Activated CD4-positive, alpha-beta T cell treated with anti-CD3 and anti-CD28 coated beads, Interleukin-2, amount 10 ng/mL, durations not matched to agents 7 days and 5 days (primary cell): Measurements from ENCODE around the gene MAGI2. TPM values are rescaled to one million over a fixed set of nuclear protein-coding genes. Genes with fewer than 3 reads are reported as not detected.
"Not testable (repeated sequence)": the region's sequence is repeated elsewhere in the genome, so short reads cannot be mapped to it uniquely, and the experiment has no call there.

Experiments used
- CTCF ChIA-PET: fragments of 350-600 bp; sonication (Branson Sonifier 250); formaldehyde crosslinking; loops from one replicate; lab custom pipeline; 2021; ENCODE audit warnings: antibody characterized with exemption; lab: Charles Lee
- POLR2A ChIA-PET: fragments of 350-600 bp; sonication (Branson Sonifier 250); formaldehyde crosslinking; loops from one replicate; lab custom pipeline; 2021; ENCODE audit warnings: antibody characterized with exemption; lab: Charles Lee
- DNase-seq: peaks from one replicate; pipeline ENCODE4 v3.0.0-alpha.2; 2020
- H3K27ac Mint-ChIP-seq: one replicate; pipeline ENCODE4 v1.8.0; 2021; ENCODE audit warnings: mild to moderate bottlenecking, moderate library complexity, mixed read lengths
- H3K27me3 Mint-ChIP-seq: one replicate; pipeline ENCODE4 v1.8.0; 2021; ENCODE audit warnings: mixed read lengths
- H3K36me3 Mint-ChIP-seq: one replicate; pipeline ENCODE4 v1.8.0; 2021; ENCODE audit warnings: low read depth, mixed read lengths
- H3K4me1 Mint-ChIP-seq: one replicate; pipeline ENCODE4 v1.8.0; 2021; ENCODE audit warnings: mixed read lengths
- H3K4me3 Mint-ChIP-seq: one replicate; pipeline ENCODE4 v1.8.0; 2021; ENCODE audit warnings: mild to moderate bottlenecking, moderate library complexity, mixed read lengths
- H3K9me3 Mint-ChIP-seq: one replicate; pipeline ENCODE4 v1.8.0; 2021; ENCODE audit warnings: mixed read lengths
- total RNA-seq, 2 experiments: library from RNA; stranded (reverse); gene quantifications; one replicate each; pipeline ENCODE4 v1.2.3, GENCODE V29; 2021

Gene MAGI2
- total RNA-seq, 2 experiments from 2014 or later: 0.05 to 0.10 TPM

GRCh38 chr7:78011642-78012041 lies 1441.8 kb downstream of the MAGI2 start:
- Mint-ChIP-seq H3K27ac (no peak overlapping the region), H3K4me1 (no peaks in the 10 kb centered on the region), H3K4me3 (no peak overlapping the region), H3K9me3 (no peaks in the 10 kb centered on the region), H3K27me3 (peaks cover 8% of the 10 kb centered on the region), H3K36me3 (no peaks in the 10 kb centered on the region)
- ChIA-PET POLR2A (no interaction called here), CTCF (interaction anchor here (0.5 kb wide), 1 partner anchor 367 kb away, joined by 5 read pairs; no protein-coding TSS in a partner anchor)
- no peak for DNase-seq

GRCh38 chr7:78007231-78007630 lies 1446.2 kb downstream of the MAGI2 start:
- ChIA-PET POLR2A (no interaction called here), CTCF (no interaction called here)
- H3K9me3 Mint-ChIP-seq: no peaks in the 10 kb centered on the region

GRCh38 chr7:78006063-78006755 lies 1447.3 kb downstream of the MAGI2 start:
- H3K36me3 Mint-ChIP-seq: no peaks in the 10 kb centered on the region
- H3K4me3 Mint-ChIP-seq: no peak overlapping the region
- ChIA-PET CTCF (interaction anchor here (1.5 kb wide), 1 partner anchor 8 kb away, joined by 3 read pairs; no protein-coding TSS in a partner anchor), POLR2A (interaction anchor here (0.7 kb wide), 1 partner anchor 27 kb away, joined by 9 read pairs; no protein-coding TSS in a partner anchor)
- no peaks in the 10 kb centered on the region for H3K27me3 Mint-ChIP-seq
- no peak overlapping the region for H3K27ac Mint-ChIP-seq
- no peaks in the 10 kb centered on the region for H3K9me3 Mint-ChIP-seq
- DNase-seq: no peak
- H3K4me1 Mint-ChIP-seq: no peaks in the 10 kb centered on the region

More at GRCh38 chr7:78007231-78007630, 1446.2 kb downstream of the MAGI2 start:
- Mint-ChIP-seq H3K36me3 (no peaks in the 10 kb centered on the region), H3K27me3 (peaks cover 1% of the 10 kb centered on the region), H3K27ac (no peak overlapping the region), H3K4me3 (no peak overlapping the region), H3K4me1 (no peaks in the 10 kb centered on the region)
- no peak for DNase-seq

- DNase-seq: no peak
- no peaks in the 10 kb centered on the region for H3K4me1 Mint-ChIP-seq
- no peak overlapping the region for H3K4me3 Mint-ChIP-seq
- H3K9me3 Mint-ChIP-seq: peaks cover 2% of the 10 kb centered on the region
- H3K36me3 Mint-ChIP-seq: no peaks in the 10 kb centered on the region
- H3K27me3 Mint-ChIP-seq: no peaks in the 10 kb centered on the region
- ChIA-PET CTCF (interaction anchor here (0.5 to 2.7 kb wide), 4 partner anchors 9 to 305 kb away, joined by 3 to 10 read pairs (median 4); no protein-coding TSS in a partner anchor), POLR2A (no interaction called here)
- no peak overlapping the region for H3K27ac Mint-ChIP-seq
Measured at GRCh38 chr7:78002715-78003114, 1450.8 kb downstream of the MAGI2 start.

GRCh38 chr7:78002021-78002420 lies 1451.4 kb downstream of the MAGI2 start:
- CTCF ChIA-PET: interaction anchor here (0.6 kb wide), 1 partner anchor 304 kb away, joined by 3 read pairs; no protein-coding TSS in a partner anchor
- POLR2A ChIA-PET: no interaction called here
- H3K27me3 Mint-ChIP-seq: no peaks in the 10 kb centered on the region
- no peaks in the 10 kb centered on the region for H3K4me1 Mint-ChIP-seq
- DNase-seq: no peak
- peaks cover 2% of the 10 kb centered on the region for H3K9me3 Mint-ChIP-seq
- no peak overlapping the region for H3K27ac Mint-ChIP-seq
- H3K4me3 Mint-ChIP-seq: no peak overlapping the region
- no peaks in the 10 kb centered on the region for H3K36me3 Mint-ChIP-seq

GRCh38 chr7:77999168-77999567 lies 1454.3 kb downstream of the MAGI2 start:
- H3K4me1 Mint-ChIP-seq, DNase-seq, H3K27me3 Mint-ChIP-seq, H3K4me3 Mint-ChIP-seq, H3K9me3 Mint-ChIP-seq, H3K27ac Mint-ChIP-seq, H3K36me3 Mint-ChIP-seq, POLR2A ChIA-PET, CTCF ChIA-PET: not testable (repeated sequence)

GRCh38 chr7:77995717-77996116 lies 1457.8 kb downstream of the MAGI2 start:
- no peak overlapping the region for H3K4me3 Mint-ChIP-seq
- POLR2A ChIA-PET: no interaction called here
- no peaks in the 10 kb centered on the region for H3K36me3 Mint-ChIP-seq
- H3K4me1 Mint-ChIP-seq: no peaks in the 10 kb centered on the region
- H3K27ac Mint-ChIP-seq: no peak overlapping the region
- peaks cover 2% of the 10 kb centered on the region for H3K9me3 Mint-ChIP-seq
- H3K27me3 Mint-ChIP-seq: no peaks in the 10 kb centered on the region
- DNase-seq: no peak
- CTCF ChIA-PET: no interaction called here

- ChIA-PET CTCF (interaction anchor here (0.6 to 1.2 kb wide), 4 partner anchors 9 to 131 kb away, joined by 3 read pairs; no protein-coding TSS in a partner anchor), POLR2A (no interaction called here)
- H3K27ac Mint-ChIP-seq: no peak overlapping the region
- no peaks in the 10 kb centered on the region for H3K36me3 Mint-ChIP-seq
- H3K27me3 Mint-ChIP-seq: no peaks in the 10 kb centered on the region
- DNase-seq: no peak
- H3K4me1 Mint-ChIP-seq: peaks cover 3% of the 10 kb centered on the region
- no peaks in the 10 kb centered on the region for H3K9me3 Mint-ChIP-seq
- H3K4me3 Mint-ChIP-seq: no peak overlapping the region
Measured at GRCh38 chr7:77993838-77994237, 1459.6 kb downstream of the MAGI2 start.

- POLR2A ChIA-PET: no interaction called here
- H3K9me3 Mint-ChIP-seq: no peaks in the 10 kb centered on the region
- CTCF ChIA-PET: no interaction called here
Measured at GRCh38 chr7:77991656-77992055, 1461.8 kb downstream of the MAGI2 start.

GRCh38 chr7:77989981-77990566 lies 1463.4 kb downstream of the MAGI2 start:
- Mint-ChIP-seq H3K4me1 (peaks cover 3% of the 10 kb centered on the region), H3K27me3 (peaks cover 2% of the 10 kb centered on the region), H3K27ac (no peak overlapping the region), H3K9me3 (no peaks in the 10 kb centered on the region), H3K4me3 (no peak overlapping the region), H3K36me3 (no peaks in the 10 kb centered on the region)
- peak; percentile 25 for DNase-seq
- ChIA-PET CTCF (interaction anchor here (0.7 kb wide), 1 partner anchor 30 kb away, joined by 3 read pairs; no protein-coding TSS in a partner anchor), POLR2A (no interaction called here)

More at GRCh38 chr7:77991656-77992055, 1461.8 kb downstream of the MAGI2 start:
- no peak for DNase-seq
- H3K4me1 Mint-ChIP-seq: peaks cover 3% of the 10 kb centered on the region
- H3K27ac Mint-ChIP-seq: no peak overlapping the region
- H3K36me3 Mint-ChIP-seq: no peaks in the 10 kb centered on the region
- H3K27me3 Mint-ChIP-seq: peaks cover 2% of the 10 kb centered on the region
- no peak overlapping the region for H3K4me3 Mint-ChIP-seq

- Mint-ChIP-seq H3K36me3 (no peaks in the 10 kb centered on the region), H3K27ac (no peak overlapping the region), H3K4me3 (no peak overlapping the region), H3K4me1 (peaks cover 6% of the 10 kb centered on the region), H3K27me3 (peaks cover 2% of the 10 kb centered on the region), H3K9me3 (no peaks in the 10 kb centered on the region)
- no peak for DNase-seq
- CTCF ChIA-PET: no interaction called here
- POLR2A ChIA-PET: no interaction called here
Measured at GRCh38 chr7:77985974-77986339, 1467.5 kb downstream of the MAGI2 start.

- peaks cover 6% of the 10 kb centered on the region for H3K4me1 Mint-ChIP-seq
- H3K27me3 Mint-ChIP-seq: peaks cover 2% of the 10 kb centered on the region
- H3K27ac Mint-ChIP-seq: no peak overlapping the region
- CTCF ChIA-PET: no interaction called here
- DNase-seq: no peak
- POLR2A ChIA-PET: no interaction called here
- H3K4me3 Mint-ChIP-seq: no peak overlapping the region
- no peaks in the 10 kb centered on the region for H3K9me3 Mint-ChIP-seq
- H3K36me3 Mint-ChIP-seq: no peaks in the 10 kb centered on the region
Measured at GRCh38 chr7:77985232-77985973, 1468.1 kb downstream of the MAGI2 start.

GRCh38 chr7:77983973-77984372 lies 1469.5 kb downstream of the MAGI2 start:
- CTCF ChIA-PET: interaction anchor here (0.7 to 1.2 kb wide), 2 partner anchors 9 to 26 kb away, joined by 4 to 7 read pairs; no protein-coding TSS in a partner anchor
- no peak for DNase-seq
- Mint-ChIP-seq H3K27ac (no peak overlapping the region), H3K4me1 (peaks cover 3% of the 10 kb centered on the region), H3K9me3 (no peaks in the 10 kb centered on the region), H3K27me3 (peaks cover 2% of the 10 kb centered on the region), H3K36me3 (no peaks in the 10 kb centered on the region), H3K4me3 (no peak overlapping the region)
- POLR2A ChIA-PET: no interaction called here
